ENCODE measurements around the gene NPAS4.

Gene NPAS4

GRCh38 chr11:66475349-66476172 is 54.7 kb downstream of the NPAS4 start:
- Histone ChIP-seq H3K4me3 (ENCODE audit: low read depth, low read length) (no peak overlapping the region), H3K27me3 (no peaks in the 10 kb centered on the region), H3K36me3 (no peaks in the 10 kb centered on the region; the same call in 1 of the 2 replicates), H3K9me3 (no peaks in the 10 kb centered on the region), H3K4me1 (no peaks in the 10 kb centered on the region)
- TF ChIP-seq CTCF (IDR thresholded peaks at IDR 0.05; ENCODE audit: low read depth, low read length) = no peak
- DNase-seq = no peak

All from BE2C (cell line).